SK-N-SH treated with all-trans-retinoic acid at 6 μM for 48 hours (cell line): Measurements from ENCODE around the gene KIF4B.

Source experiments
- ARNTL ChIP-seq: fragments of 450-650 bp; formaldehyde crosslinking; IDR thresholded peaks from 2 replicates; pipeline ENCODE4 v1.5.0; 2020; ENCODE audit warnings: low read depth, mild to moderate bottlenecking, moderate library complexity, borderline replicate concordance
- CSDC2 ChIP-seq: fragments of 250-450 bp; sonication (Bioruptor Pico); IDR thresholded peaks from 2 replicates; pipeline ENCODE4 v1.5.0; 2020; ENCODE audit warnings: mild to moderate bottlenecking, moderate library complexity
- OSR1 ChIP-seq: fragments of 250-450 bp; sonication (Bioruptor Pico); IDR thresholded peaks from 2 replicates; pipeline ENCODE4 v1.8.0; 2022; ENCODE audit warnings: moderate library complexity, mild to moderate bottlenecking, inconsistent platforms
- PATZ1 ChIP-seq: fragments of 250-450 bp; sonication (Bioruptor Pico); IDR thresholded peaks from 2 replicates; pipeline ENCODE4 v1.8.0; 2020; ENCODE audit warnings: mild to moderate bottlenecking, moderate library complexity, borderline replicate concordance
- SNAI2 ChIP-seq: fragments of 250-450 bp; sonication (Bioruptor Pico); IDR thresholded peaks from 2 replicates; pipeline ENCODE4 v1.5.0; 2020; ENCODE audit warnings: mild to moderate bottlenecking, moderate library complexity
- ZFP3 ChIP-seq: fragments of 250-450 bp; sonication (Bioruptor Pico); IDR thresholded peaks from 2 replicates; pipeline ENCODE4 v1.5.0; 2020; ENCODE audit warnings: mild to moderate bottlenecking, moderate library complexity
- ZFP30 ChIP-seq: fragments of 450-650 bp; formaldehyde crosslinking; IDR thresholded peaks from 2 replicates; pipeline ENCODE4 v1.5.0; 2022; ENCODE audit warnings: mild to moderate bottlenecking, moderate library complexity

DNA sequence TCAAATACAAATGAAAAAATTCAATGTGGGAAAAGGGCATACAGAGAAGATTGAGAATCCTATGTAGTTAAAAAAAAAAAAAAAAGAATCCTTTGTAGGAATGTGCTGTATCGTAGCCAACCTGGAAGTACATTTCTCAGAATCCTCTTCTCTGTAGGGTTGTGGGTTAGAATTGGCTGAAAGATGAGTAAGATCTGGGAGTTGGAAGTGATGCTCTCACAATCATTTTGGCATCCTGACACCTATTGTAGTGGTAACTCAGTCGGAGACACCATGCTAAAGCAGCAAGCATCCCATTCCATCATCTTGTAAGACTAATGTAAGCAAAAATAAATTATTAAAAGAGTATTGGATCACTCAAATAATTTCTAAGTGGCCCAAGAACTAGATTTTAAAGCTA is 42.1 kb upstream of the KIF4B start:
- no peak for TF ChIP-seq SNAI2 (CRISPR knock-in tag)
- TF ChIP-seq PATZ1 (CRISPR knock-in tag), result no peak
- TF ChIP-seq ZFP30, result no peak
- no peak for TF ChIP-seq OSR1 (CRISPR knock-in tag)
- TF ChIP-seq ARNTL (CRISPR knock-in tag), result no peak
- TF ChIP-seq CSDC2 (CRISPR knock-in tag), result no peak
- no peak for TF ChIP-seq ZFP3 (CRISPR knock-in tag)
